GM21723 (cell line): ENCODE data around the gene PLA2G4A.
"Not testable (repeated sequence)": the region's sequence is repeated elsewhere in the genome, so short reads cannot be mapped to it uniquely, and the experiment has no call there.

Source experiments
- ATAC-seq: cut with Tn5 transposase; IDR thresholded peaks from one replicate; pipeline ENCODE4 v1.9.1; 2021; ENCODE audit warnings: mild to moderate bottlenecking, moderate library complexity; ENCODE audit not compliant: unreplicated experiment

PLA2G4A gene

DNA sequence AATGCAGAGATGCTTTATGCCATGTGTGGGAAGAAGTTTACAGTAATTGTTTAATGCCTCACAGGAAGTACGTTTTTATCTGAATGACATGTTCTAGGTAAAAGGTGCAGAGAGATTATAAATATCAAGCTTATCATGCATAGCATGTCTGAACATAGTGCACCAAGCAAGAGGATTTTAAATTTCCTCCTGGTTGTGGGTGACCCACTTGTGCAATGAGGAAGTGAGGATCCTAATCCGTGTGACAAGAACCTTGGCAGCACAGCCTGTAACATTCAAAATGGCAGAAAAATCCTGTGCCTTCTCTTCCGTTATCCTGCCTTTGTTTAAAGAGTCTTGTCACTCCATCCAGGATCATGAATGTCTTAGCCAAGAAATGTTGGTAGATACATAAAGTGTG is 75.6 kb downstream of the PLA2G4A start:
- ATAC-seq, result no peak

DNA sequence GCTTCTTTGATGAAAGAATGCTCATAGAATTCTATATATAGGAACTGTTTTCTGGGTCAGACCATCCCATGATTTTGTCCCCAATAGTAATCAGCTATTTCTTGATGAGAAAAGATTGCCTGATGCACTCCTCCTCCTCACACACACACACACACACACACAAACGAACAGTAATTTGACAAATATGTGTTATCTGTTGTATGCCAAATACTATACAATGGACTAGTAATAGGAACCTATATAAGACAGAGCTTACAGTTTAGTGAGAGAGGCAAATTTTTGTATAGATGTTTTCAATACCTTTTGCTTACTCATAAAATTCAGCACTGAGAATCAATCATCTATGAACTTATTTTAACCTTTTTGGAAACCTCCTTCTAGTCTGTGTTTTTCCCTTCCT is 76.8 kb downstream of the PLA2G4A start:
- no peak for ATAC-seq

DNA sequence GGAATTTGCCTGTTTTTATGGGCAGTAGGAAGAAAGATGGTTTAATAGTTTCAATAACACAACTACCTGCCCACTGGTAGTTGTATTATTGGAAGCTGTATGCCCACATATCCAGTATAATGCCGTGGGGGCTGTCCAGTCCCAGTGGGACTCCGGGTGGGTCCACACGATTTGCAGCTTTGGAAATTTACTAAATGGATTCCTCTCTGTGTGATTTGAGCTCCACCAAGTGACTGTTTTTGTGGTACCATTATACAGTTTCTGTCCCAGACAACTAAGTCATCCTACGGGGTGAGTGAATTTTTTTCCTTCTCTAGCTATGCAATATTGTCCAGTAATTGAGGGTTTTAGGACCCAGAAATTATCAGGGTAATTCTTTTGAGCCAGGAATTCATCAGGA is 86.8 kb downstream of the PLA2G4A start:
- no peak for ATAC-seq

DNA sequence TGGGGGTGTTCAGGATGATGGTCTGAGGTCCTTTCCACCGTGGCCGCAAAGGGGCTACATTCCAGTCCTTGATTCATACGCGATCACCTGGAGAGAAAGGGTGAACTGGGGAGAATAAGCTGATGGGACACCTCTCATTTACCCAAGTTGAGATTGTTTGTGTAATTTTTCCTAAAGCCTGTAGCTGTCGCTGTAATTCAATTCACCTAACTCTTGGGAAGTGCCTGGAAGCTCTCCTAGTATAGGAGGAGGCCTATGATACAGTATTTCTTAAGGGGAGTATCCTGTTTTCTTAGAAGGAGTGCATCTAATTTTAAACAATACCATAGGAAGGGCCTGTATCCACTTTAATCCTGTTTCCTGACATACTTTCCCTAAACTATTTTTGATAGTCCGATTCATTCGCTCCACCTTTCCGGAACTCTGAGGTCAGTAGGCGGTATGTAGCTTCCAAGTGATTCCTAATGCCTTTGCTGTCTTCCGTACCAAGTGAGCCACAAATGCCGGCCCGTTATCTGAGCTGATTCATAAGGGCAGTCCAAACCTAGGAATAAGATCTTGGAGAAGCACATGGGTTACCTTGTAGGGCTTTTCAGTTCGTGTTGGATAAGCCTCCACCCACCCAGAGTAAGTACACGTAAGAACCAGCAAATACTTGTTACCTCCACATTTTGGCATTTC is 88.5 kb downstream of the PLA2G4A start:
- ATAC-seq, result not testable (repeated sequence)

DNA sequence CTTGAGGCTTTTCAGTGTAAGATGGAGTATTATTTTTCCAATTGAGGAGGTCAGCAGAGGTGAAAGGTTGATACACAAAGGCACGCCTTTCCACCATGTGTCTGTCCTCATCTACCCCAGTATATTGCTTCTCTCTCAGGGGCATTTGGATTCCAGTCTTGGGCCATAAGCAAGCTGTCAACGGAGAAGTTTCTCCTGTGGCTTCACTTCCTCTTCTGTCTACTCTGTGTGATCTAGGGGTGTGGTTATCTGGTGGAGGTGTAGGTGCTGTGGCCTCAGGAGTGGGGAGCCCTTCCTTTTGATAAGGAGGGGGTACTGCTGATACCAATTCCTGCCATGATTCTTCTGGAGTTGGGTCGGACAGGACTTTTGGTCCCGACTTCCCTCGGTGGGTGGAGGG is 92.6 kb downstream of the PLA2G4A start:
- ATAC-seq, result peak; percentile 77

DNA sequence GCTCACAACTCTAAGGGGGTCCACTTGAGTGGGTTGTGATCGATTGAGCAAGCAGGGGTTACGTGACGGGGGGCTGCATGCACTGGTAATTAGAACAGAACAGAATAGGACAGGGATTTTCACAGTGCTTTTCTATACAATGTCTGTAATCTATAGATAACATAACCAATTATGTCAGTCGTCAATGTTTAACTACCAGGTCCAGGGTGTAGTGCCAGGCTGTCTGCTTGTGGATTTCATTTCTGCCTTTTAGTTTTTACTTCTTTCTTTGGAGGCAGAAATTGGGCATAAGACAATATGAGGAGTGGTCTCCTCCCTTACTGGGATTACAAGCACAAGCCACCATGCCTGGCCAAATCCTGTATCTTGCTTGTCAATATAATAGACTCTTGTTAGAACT is 94.1 kb downstream of the PLA2G4A start:
- ATAC-seq, result not testable (repeated sequence)

DNA sequence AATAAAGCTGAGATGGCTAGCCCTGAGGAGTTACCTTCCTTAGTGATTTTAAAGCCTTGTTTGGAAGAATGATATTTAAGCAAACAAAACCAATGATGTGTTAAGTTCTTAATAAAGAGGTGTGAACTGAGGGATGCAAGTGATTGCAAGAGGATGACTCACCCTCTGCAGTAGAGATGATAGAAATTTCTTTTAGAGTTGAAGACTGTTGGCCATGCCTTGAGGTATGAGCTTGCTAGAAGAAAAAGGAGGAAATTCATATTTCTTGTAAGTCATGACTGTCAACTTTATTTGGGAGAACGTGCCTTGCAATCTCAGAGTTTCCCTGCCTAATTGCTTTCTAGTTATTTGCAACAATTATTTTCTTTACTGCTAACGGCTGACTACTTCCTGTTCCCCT is 94.7 kb downstream of the PLA2G4A start:
- ATAC-seq, result no peak

DNA sequence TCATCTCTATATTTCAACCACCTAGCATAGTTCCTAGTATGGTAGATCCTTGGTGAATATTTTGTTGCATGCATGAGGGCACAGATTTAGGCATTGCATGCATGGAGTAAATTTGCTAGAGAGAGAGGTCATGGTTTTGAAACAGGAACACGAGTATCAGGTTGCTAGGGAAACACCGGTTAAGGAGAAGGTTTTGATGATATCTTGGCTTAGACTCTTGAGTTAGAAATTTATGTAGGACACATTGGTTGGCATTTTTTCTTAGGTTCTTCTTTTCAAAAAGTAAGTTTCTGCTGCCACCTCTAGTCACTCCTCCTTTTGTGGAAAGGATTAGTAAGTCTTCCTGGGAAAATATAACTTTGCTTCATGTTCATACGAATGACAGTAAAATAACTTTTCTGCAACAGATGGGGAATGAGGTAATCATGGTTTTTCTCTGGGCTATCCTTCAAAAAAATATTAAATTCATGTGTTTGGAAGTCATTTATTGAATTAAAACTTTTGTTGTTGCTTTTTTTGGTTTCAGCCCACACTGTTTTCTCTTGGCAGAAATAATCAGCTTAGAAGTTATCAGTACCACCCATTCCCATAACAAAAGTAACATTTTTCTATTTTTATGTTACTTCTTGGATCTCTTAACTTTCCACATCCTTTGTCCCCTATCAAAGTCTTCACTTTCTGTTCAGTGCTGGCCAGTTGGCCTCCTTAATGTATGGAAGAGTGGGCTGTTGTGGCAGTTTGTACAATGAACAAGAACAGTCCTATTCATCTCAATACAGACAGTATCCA is 97.3 kb downstream of the PLA2G4A start:
- ATAC-seq, result no peak

DNA sequence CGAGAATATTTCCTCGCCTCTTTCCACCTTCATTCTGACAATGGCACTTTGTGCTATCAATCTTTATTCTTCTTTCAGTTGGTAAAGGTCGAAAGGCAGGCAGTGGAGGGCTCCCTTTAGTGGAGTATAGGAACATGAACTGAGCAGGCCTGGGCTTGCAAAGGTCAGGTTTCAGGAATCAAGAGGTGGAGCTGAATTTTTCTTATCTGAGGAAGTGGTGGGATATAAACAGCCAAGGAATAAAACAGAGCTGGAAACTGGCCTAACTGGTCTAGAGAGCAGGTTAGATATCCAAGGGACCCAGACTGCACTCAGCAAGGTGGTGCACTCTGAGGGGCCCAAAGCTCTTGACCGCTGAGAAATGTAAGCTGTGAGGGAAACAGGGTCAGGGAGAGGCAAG is 99.1 kb downstream of the PLA2G4A start:
- no peak for ATAC-seq

DNA sequence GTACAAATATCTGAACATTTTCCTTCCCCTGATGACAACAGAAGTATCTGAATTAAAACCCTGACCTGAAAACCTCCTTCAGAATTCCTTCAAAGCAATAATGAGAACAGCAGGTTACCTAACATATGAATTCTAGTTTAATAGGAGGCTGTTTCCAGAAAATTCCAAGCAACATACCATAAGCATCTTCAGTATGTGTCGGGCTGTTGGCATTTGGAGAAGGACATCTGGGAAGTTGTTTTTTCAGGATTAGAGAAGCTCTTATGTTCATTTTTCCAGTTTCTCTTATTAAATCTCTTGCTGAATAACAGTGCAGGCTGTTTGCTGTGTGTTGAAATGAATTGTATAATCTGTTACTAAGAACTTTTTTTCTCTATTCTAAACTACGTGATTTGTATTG is 101.5 kb downstream of the PLA2G4A start:
- no peak for ATAC-seq

DNA sequence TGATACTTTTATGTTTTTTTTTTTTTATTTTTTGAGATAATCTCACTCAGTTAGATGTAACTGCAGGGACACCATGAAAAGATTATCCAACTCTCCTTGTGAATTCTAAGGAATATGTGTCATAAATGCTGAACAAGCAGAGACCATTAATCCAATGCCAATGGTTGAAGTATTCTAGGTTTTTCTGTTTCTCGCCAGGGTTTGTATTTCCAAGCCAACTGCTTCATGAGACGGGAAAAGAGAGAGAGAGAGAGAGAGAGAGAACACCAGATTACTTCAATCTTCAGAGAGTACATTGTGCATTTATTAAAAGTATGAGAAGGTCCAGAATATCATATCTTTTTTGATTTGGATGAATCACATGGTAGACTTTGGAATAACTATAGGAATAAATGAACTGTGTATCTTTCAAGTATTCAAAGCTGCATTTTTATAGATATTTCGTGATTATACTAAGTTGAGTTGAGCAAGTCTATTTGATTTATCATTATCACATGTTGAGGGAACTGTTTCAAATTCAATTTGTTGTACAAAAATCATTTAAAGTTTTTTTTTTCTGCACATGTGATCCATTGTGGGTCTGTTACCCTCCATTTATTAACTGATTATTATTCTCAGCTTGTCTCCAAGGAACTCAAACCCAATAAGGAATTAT is 108.4 kb downstream of the PLA2G4A start:
- no peak for ATAC-seq

DNA sequence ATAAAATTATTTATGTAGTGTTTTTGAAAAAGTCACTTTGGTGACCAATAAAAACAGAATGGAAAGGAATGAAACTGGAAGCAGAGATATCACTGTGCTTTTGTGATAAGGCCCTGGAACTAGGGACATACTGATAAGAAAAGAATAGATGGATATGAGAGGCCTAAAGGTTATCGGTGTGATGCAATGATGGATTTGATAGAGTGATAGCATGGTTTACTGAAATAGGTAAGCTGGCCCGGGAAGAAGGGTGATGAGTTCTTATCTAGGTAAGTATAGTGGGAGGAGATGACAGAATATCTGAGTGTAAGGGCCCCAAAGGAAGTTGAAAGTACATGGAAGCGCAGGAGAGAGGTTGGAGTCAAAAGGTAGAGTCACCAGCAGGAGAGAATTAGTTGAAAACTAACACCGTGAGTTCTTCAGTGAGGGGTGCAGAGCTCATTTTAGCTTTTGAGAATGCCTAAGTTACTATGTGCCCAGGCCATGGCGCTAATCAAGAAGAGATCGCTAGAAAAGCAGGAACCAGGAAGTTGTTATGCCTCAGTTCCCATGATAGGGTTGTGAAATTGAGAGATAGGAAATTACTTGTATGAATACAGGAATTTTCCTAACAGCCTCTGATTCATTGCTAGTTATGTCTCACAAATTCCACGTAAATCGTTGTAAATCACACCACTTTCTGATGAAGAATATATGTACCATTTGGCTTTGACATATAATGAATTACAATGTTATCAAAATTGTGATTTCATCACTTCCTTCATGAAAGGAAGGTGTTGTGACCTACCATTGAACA is 115.3 kb downstream of the PLA2G4A start:
- ATAC-seq, result no peak

DNA sequence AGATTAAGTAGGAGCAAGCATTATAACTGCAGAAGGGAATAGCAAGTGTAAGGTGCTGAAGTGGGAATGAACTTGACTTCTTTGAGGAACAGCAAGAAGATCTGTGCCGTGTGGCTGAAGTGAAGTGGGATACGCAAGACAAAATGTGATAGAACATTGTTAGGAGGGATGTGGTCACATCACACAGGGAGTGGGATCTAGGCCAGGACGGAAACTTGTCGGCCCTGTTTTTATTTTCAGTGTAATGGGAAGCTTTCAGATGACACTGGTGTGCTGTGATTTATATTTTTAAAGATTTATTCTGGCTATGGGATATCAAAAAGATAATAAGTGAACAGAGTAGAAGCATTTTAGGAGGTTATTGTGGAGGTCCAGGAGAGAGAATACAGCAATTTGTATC is 116.4 kb downstream of the PLA2G4A start:
- no peak for ATAC-seq

DNA sequence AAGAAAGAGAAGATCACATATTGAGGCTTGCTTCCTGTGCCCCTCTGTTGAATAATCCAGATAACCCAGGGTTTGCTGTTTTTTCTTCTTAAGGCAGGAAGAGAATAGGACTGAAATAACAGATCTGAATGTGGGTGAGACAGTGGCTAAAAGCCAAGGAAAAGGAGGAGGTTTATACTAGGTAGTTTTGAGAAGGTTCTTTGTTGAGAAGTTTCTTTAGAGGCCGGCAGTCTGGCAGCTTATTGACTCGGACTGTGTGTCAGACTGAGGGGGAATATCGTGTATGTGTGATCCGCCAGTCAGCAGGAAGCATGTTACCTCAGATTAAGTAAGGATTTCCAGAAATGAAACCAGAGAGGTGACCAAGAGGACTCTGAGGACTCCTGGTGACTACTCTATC is 119.8 kb downstream of the PLA2G4A start:
- ATAC-seq, result no peak

DNA sequence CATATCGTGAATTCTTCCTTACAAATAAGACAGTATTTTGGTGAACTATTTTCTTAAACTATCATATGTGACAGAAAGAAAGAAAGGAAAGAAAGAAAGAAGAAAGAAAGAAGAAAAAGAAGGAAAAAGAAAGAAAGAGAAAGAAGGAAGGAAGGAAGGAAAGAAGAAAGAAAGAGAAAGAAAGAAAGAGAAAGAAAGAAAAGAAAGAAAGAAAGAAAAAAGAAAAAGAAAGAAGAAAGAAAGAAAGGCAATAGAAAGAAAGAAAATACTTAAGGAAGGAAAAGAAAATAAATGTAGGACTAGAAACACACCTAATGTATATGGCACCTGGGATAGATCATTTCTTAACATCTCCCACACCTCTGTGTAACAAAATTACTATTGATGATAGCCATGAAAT is 120.4 kb downstream of the PLA2G4A start:
- ATAC-seq, result no peak

DNA sequence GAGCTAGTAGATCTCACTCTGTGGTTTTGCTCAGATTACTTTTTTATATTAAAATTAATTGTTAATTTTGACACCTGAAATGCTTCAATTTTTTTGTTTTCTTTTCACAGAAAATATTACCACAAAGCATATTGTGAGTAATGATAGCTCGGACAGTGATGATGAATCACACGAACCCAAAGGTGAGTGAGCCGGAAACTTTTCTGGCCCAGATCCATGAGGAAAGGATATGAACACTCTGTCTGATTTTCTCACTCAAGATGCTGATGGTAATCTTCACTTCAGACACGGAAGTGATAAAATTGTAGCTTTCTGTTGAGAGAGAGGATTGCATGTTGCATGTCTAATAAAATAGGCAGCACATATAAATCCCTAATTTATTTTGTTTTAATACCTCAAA is 121.8 kb downstream of the PLA2G4A start:
- no peak for ATAC-seq

DNA sequence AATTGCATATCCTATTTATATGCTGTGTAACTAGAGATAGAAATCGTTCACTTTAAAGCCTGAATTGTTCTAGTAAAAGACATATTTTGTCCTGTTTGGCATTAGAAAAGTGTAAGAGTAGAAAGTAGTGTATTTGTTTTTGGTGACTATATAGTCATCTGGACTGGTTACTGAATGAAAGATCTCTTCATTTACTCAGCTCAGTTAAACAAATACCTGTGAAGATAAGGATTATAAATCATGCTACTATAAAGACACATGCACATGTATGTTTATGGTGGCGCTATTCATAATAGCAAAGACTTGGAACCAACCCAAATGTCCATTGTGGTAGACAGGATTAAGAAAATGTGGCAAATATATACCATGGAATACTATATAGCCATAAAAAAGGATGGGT is 125.1 kb downstream of the PLA2G4A start:
- ATAC-seq, result no peak

DNA sequence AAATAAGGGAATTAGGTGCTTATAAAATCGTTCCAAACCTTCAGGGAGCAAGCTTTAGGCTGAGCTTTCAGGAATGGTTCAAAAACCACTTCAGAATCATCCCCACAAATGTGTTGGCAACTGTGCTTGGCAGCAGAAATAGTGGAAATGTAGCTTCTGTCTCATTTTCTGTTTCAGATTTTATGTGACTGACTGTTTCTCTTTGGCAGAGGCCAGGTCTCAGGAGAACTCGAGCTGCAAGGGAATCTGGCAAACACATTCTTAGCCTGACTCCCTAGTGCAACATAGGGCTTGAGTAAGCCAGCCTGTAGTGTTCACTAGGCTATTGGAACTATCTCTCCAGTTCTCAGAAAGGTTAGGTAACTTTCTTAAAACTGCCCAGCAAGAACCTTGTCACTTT is 128.6 kb downstream of the PLA2G4A start:
- no peak for ATAC-seq

DNA sequence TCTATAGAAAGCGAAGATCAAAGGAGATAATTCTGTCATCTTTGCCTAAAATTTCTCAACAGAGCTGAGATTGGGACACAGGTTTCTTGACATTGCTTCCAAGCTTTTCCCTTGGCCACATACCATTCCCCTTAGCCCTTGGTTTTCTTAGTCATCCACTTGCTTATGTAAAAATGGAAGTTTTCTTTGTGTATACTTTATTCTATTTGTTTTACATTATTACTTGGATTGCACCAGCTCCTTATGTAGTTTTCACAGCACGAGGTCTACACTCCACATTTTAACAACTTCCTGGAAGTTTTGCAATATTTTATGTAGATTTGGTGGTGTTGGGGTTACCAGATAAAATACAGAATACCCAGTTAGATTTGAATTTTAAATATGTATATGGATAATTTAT is 129.8 kb downstream of the PLA2G4A start:
- no peak for ATAC-seq

DNA sequence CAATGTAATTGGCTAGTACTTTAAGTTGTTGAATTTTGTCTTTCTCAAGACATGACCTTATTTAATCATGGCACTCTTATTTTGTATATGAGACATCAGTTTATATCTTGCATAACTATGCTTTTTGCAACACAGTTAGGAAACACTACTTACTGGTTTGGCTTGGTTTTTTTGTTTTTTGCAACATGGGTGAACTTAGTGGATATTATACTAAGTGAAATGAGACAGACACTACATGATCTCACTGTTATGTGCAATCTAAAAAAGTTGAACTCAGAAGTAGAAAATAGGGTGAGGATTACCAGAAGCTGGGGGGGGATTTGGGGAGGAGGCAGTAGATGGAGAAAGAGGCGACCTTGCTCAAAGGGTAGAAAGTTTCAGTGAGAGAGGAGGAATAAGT is 132.1 kb downstream of the PLA2G4A start:
- ATAC-seq, result no peak

DNA sequence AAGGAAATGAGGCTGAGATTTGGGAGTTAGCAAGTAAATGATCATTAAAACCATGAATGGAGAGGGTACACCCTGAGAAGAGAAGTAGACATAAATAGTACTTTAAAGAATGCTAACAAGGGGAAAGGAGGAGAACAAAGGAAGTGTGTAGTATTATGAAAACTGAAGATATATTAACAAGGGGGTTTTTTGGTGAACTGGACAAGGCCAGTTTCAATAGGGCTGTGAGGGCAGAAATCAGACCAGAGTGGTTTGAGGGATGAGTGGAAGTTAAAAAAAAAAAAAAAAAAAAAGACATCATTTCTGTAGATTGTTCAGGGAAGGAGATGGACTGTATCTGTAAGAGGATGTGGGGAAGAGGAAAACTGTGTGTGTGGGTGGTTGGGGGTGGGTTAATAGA is 137.1 kb downstream of the PLA2G4A start:
- no peak for ATAC-seq
